ENCODE results near the gene GOLGA6L22. TPM values are rescaled to one million over a fixed set of nuclear protein-coding genes. Genes with fewer than 3 reads are reported as not detected.
"Not testable (repeated sequence)": the region's sequence is repeated elsewhere in the genome, so short reads cannot be mapped to it uniquely, and the experiment has no call there.

The GOLGA6L22 gene
- total and polyA plus RNA-seq, 9 donors: under 0.01 to 0.14 (median 0.11) TPM; not detected in 4

DNA sequence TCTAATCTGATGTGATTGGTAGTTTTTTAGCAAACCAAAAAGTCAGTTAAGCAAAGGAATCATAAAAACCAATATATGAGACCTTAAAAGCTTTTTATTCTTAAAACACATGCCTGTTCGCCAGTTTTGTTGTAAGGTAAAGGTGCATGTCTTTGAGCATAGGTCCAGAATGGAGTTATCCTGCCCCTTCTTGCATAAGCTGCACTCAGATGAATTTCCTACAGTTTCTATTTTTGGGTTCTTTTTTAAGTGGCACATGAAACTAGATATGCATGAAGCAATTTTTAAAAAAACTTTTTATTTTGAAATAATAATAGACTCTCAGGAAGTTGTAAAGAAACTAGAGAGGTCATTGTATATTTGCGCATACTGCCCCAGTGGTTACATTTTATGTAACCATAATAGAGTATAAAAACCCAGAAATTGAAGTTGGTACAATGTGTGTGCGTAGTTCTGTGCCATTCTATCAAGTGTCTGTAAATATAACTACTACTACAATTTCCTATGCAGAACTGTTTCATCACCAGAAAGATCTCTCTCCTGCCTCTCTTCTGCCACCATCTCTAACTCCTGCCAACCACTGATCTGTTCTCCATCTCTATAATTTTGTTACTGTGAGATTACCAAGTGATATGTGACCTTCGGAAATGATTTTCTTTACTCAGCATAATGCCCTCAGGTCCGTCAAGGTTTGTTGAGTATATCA is 39.7 kb downstream of the GOLGA6L22 start:
- not testable (repeated sequence) for H3K27ac ChIP-seq (ENCODE audit: low read length); DNase-seq; H3K36me3 ChIP-seq (ENCODE audit: control insufficient read depth, insufficient read depth, low read length); H3K4me1 ChIP-seq (ENCODE audit: control insufficient read depth, insufficient read depth, low read length); H3K9me3 ChIP-seq (replicated peaks; ENCODE audit: control insufficient read depth, low read depth, low read length); H3K27me3 ChIP-seq (ENCODE audit: control insufficient read depth, insufficient read depth, low read length); H3K4me3 ChIP-seq (ENCODE audit: low read length)
- WGBS (ENCODE audit: insufficient coverage): no CpG with 5 or more reads among the region's 5 CpGs

DNA sequence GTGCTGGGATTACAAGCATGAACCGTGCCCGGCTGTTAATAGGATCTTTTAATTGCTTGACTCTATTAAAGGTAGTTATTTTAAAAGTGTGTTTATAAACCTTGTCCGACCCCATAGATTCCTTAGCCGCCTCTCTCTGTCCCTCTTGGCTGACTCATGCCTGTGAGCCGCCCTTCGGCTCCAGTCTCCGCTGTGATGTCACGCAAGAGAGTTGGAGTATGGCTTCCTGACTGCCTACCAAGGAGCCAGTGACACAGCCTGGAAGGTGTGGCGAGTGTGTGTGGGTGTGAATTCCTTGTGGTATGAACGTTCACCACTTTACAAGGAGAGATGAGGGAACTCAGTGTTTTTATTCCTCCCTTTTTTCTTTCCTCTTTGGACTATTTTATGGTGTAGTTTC is 43.6 kb downstream of the GOLGA6L22 start:
- not testable (repeated sequence) for H3K36me3 ChIP-seq (ENCODE audit: control insufficient read depth, insufficient read depth, low read length); H3K27me3 ChIP-seq (ENCODE audit: control insufficient read depth, insufficient read depth, low read length); H3K4me3 ChIP-seq (ENCODE audit: low read length); DNase-seq; H3K9me3 ChIP-seq (replicated peaks; ENCODE audit: control insufficient read depth, low read depth, low read length); H3K27ac ChIP-seq (ENCODE audit: low read length); H3K4me1 ChIP-seq (ENCODE audit: control insufficient read depth, insufficient read depth, low read length)
- no CpG with 5 or more reads among the region's 10 CpGs for whole genome bisulfite sequencing (ENCODE audit: insufficient coverage)

DNA sequence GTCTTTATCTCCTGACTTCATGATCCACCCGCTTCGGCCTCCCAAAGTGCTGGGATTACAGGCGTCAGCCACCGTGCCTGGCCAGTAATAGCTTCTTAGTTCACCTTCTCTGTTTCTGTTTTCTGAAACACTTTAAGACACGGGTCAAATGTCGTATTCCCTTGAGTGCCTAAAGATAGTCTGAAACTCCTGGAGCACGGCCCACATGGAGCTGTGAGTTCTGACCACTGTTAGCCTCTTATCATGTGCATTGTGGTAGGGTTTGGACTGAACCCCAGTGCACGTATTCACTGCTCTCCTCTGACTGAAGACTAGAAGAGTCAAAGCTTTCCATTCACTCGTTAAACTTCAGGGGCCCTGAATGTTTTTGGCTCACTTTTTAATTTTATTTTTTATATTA is 48.3 kb downstream of the GOLGA6L22 start:
- H3K4me3 ChIP-seq (ENCODE audit: low read length); H3K27ac ChIP-seq (ENCODE audit: low read length); H3K27me3 ChIP-seq (ENCODE audit: control insufficient read depth, insufficient read depth, low read length); DNase-seq; H3K9me3 ChIP-seq (replicated peaks; ENCODE audit: control insufficient read depth, low read depth, low read length); H3K36me3 ChIP-seq (ENCODE audit: control insufficient read depth, insufficient read depth, low read length); H3K4me1 ChIP-seq (ENCODE audit: control insufficient read depth, insufficient read depth, low read length): not testable (repeated sequence)
- no CpG with 5 or more reads among the region's 9 CpGs for WGBS (ENCODE audit: insufficient coverage)

DNA sequence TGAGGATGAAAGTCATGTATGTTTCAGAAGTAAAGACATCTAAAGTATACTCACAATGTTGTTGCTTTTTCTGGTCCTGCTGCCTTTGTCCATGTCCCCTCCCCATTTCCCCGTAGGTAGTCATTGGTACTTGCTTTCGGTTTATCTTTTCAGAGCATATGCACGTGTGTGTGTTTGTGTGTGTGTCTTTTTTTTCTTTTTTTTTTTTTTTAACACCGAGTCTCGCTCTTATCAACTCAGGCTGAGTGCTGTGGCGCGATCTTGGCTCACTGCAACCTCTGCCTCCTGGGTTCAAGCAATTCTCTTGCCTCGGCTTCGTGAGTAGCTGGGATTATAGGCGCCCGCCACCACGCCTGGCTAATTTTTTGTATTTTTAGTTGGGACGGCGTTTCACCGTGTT is 57.4 kb downstream of the GOLGA6L22 start:
- not testable (repeated sequence) for H3K4me1 ChIP-seq (ENCODE audit: control insufficient read depth, insufficient read depth, low read length); DNase-seq; H3K4me3 ChIP-seq (ENCODE audit: low read length); H3K27me3 ChIP-seq (ENCODE audit: control insufficient read depth, insufficient read depth, low read length); H3K9me3 ChIP-seq (replicated peaks; ENCODE audit: control insufficient read depth, low read depth, low read length); H3K27ac ChIP-seq (ENCODE audit: low read length); H3K36me3 ChIP-seq (ENCODE audit: control insufficient read depth, insufficient read depth, low read length)
- no CpG with 5 or more reads among the region's 15 CpGs for WGBS (ENCODE audit: insufficient coverage)

Data from muscle of leg (tissue), 11 donors.